H7 (cell line): ENCODE results near the gene PRKCQ. TPM values are rescaled to one million over a fixed set of nuclear protein-coding genes. Genes with fewer than 3 reads are reported as not detected.

Source experiments
- DNase-seq: peaks from one replicate; pipeline ENCODE4 v3.0.0; 2012
- H3K27me3 ChIP-seq: 2 replicates; pipeline ENCODE4 v1.6.0; 2011; ENCODE audit warnings: mild to moderate bottlenecking, low read length; ENCODE audit not compliant: control insufficient read depth, insufficient read depth
- H3K36me3 ChIP-seq: replicated peaks from 2 replicates; pipeline ENCODE4 v1.5.1; 2011; ENCODE audit warnings: low read length; ENCODE audit not compliant: control insufficient read depth, insufficient read depth
- H3K4me3 ChIP-seq: 2 replicates; pipeline ENCODE4 v1.5.1; 2011; ENCODE audit warnings: low read depth, mild to moderate bottlenecking, control low read depth, low read length, moderate library complexity; ENCODE audit not compliant: insufficient read depth
- total RNA-seq: library from RNA; depleted of rRNA; stranded (reverse); fragments of >200 nt; shearing (Covaris generic); gene quantifications from 2 replicates; pipeline ENCODE4 v1.2.3, GENCODE V29; 2014

PRKCQ gene
- total RNA-seq, 1 experiment from 2014 or later: 12.7 TPM

GRCh38 chr10:6535156-6535764, 44.8 kb downstream of the PRKCQ start:
- no peaks in the 10 kb centered on the region for H3K36me3 ChIP-seq
- DNase-seq: no peak
- H3K4me3 ChIP-seq: no peak overlapping the region
- no peaks in the 10 kb centered on the region for H3K27me3 ChIP-seq

- Histone ChIP-seq H3K36me3 (no peaks in the 10 kb centered on the region), H3K27me3 (no peaks in the 10 kb centered on the region), H3K4me3 (no peak overlapping the region)
- no peak for DNase-seq
These were observed 47.8 kb downstream of the PRKCQ start for GRCh38 chr10:6532321-6532720.

- H3K27me3 ChIP-seq: no peaks in the 10 kb centered on the region
These were observed 49.1 kb downstream of the PRKCQ start for GRCh38 chr10:6530966-6531365.

GRCh38 chr10:6530211-6530840, 49.8 kb downstream of the PRKCQ start:
- Histone ChIP-seq H3K27me3 (no peaks in the 10 kb centered on the region), H3K4me3 (no peak overlapping the region), H3K36me3 (no peaks in the 10 kb centered on the region)
- DNase-seq: no peak

More at GRCh38 chr10:6530966-6531365, 49.1 kb downstream of the PRKCQ start:
- Histone ChIP-seq H3K36me3 (no peaks in the 10 kb centered on the region), H3K4me3 (no peak overlapping the region)
- DNase-seq: peak; percentile 41

- H3K36me3 ChIP-seq: no peaks in the 10 kb centered on the region
- no peak for DNase-seq
- no peaks in the 10 kb centered on the region for H3K27me3 ChIP-seq
- no peak overlapping the region for H3K4me3 ChIP-seq
These were observed 51.7 kb downstream of the PRKCQ start for GRCh38 chr10:6528198-6528950.

- no peak overlapping the region for H3K4me3 ChIP-seq
- H3K27me3 ChIP-seq: no peaks in the 10 kb centered on the region
- no peak for DNase-seq
- H3K36me3 ChIP-seq: no peaks in the 10 kb centered on the region
These were observed 54.4 kb downstream of the PRKCQ start for GRCh38 chr10:6525599-6526165.

GRCh38 chr10:6522230-6522629, 57.8 kb downstream of the PRKCQ start:
- Histone ChIP-seq H3K4me3 (no peak overlapping the region), H3K36me3 (no peaks in the 10 kb centered on the region), H3K27me3 (no peaks in the 10 kb centered on the region)
- DNase-seq: no peak

- Histone ChIP-seq H3K4me3 (no peak overlapping the region), H3K36me3 (no peaks in the 10 kb centered on the region), H3K27me3 (no peaks in the 10 kb centered on the region)
- no peak for DNase-seq
These were observed 59.9 kb downstream of the PRKCQ start for GRCh38 chr10:6520138-6520537.

- H3K27me3 ChIP-seq: no peaks in the 10 kb centered on the region
- H3K36me3 ChIP-seq: no peaks in the 10 kb centered on the region
- H3K4me3 ChIP-seq: no peak overlapping the region
These were observed 61.2 kb downstream of the PRKCQ start for GRCh38 chr10:6518791-6519429.

GRCh38 chr10:6516929-6517284, 63.2 kb downstream of the PRKCQ start:
- H3K4me3 ChIP-seq: no peak overlapping the region
- H3K27me3 ChIP-seq: no peaks in the 10 kb centered on the region
- DNase-seq: no peak
- no peaks in the 10 kb centered on the region for H3K36me3 ChIP-seq

More at GRCh38 chr10:6518791-6519429, 61.2 kb downstream of the PRKCQ start:
- DNase-seq: no peak

- H3K27me3 ChIP-seq: no peaks in the 10 kb centered on the region
These were observed 63.7 kb downstream of the PRKCQ start for GRCh38 chr10:6516281-6516928.

GRCh38 chr10:6514844-6515780, 65.0 kb downstream of the PRKCQ start:
- no peak for DNase-seq
- Histone ChIP-seq H3K36me3 (peaks cover 3% of the 10 kb centered on the region; the same call in 1 of the 2 replicates), H3K27me3 (no peaks in the 10 kb centered on the region), H3K4me3 (no peak overlapping the region)

More at GRCh38 chr10:6516281-6516928, 63.7 kb downstream of the PRKCQ start:
- peak; percentile 59 for DNase-seq
- no peak overlapping the region for H3K4me3 ChIP-seq
- peaks cover 1% of the 10 kb centered on the region; the same call in 1 of the 2 replicates for H3K36me3 ChIP-seq

GRCh38 chr10:6514180-6514579, 65.9 kb downstream of the PRKCQ start:
- no peak for DNase-seq
- Histone ChIP-seq H3K4me3 (no peak overlapping the region), H3K27me3 (no peaks in the 10 kb centered on the region), H3K36me3 (peaks cover 3% of the 10 kb centered on the region; the same call in 1 of the 2 replicates)
